ENCODE measurements around the gene PTPRF.
"Not testable (repeated sequence)": the region's sequence is repeated elsewhere in the genome, so short reads cannot be mapped to it uniquely, and the experiment has no call there.

DNA sequence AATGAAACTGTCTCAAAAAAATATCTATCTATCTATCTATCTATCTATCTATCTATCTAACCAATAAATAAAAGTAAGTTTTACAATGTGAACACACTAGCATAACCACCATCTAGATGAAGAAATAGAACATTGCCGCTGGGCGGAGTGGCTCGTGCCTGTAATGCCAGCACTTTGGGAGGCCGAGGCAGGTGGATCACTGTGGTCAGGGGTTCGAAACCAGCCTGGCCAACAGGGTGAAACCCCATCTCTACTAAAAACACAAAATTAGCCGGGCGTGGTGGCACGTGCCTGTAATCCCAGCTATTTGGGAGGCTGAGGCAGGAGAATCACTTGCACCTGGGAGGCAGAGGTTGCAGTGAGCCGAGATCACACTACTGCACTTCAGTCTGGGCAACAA, 116.6 kb downstream of the PTPRF start:
- not testable (repeated sequence) for TF ChIP-seq POLR2AphosphoS5, POLR2A (IDR thresholded peaks at IDR 0.05)
- TF ChIP-seq, protein P1, sequence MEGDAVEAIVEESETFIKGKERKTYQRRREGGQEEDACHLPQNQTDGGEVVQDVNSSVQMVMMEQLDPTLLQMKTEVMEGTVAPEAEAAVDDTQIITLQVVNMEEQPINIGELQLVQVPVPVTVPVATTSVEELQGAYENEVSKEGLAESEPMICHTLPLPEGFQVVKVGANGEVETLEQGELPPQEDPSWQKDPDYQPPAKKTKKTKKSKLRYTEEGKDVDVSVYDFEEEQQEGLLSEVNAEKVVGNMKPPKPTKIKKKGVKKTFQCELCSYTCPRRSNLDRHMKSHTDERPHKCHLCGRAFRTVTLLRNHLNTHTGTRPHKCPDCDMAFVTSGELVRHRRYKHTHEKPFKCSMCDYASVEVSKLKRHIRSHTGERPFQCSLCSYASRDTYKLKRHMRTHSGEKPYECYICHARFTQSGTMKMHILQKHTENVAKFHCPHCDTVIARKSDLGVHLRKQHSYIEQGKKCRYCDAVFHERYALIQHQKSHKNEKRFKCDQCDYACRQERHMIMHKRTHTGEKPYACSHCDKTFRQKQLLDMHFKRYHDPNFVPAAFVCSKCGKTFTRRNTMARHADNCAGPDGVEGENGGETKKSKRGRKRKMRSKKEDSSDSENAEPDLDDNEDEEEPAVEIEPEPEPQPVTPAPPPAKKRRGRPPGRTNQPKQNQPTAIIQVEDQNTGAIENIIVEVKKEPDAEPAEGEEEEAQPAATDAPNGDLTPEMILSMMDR (IDR thresholded peaks at IDR 0.05 in 8 of 11, conservative IDR thresholded peaks at IDR 0.05 in 3 of 11), result not testable (repeated sequence)

Measured in spleen (tissue), 7 donors.